PFSK-1 (cell line): Measurements from ENCODE around the gene CCDC85A.

Experiments used
- FOXP2 ChIP-seq: optimal IDR thresholded peaks from 2 replicates; pipeline ENCODE3; 2011; ENCODE audit warnings: borderline replicate concordance, control low read depth, inconsistent platforms; ENCODE audit not compliant: insufficient read depth; ENCODE audit errors: extremely low read length, extremely low read depth
- POLR2AphosphoS5 ChIP-seq: IDR thresholded peaks from 2 replicates; pipeline ENCODE4 v1.6.1; 2012; ENCODE audit warnings: low read depth, mild to moderate bottlenecking, control low read depth, low read length, moderate library complexity
- REST ChIP-seq, 2 experiments: IDR thresholded peaks; 2 replicates each; pipeline versions ENCODE4 v1.6.1 to v1.8.0; 2011 to 2012; ENCODE audit warnings: low read depth in 2 of 2, low read length in 2 of 2, control low read depth in 1 of 2, inconsistent platforms in 1 of 2, mild to moderate bottlenecking in 1 of 2, moderate library complexity in 1 of 2; ENCODE audit not compliant: insufficient read depth in 1 of 2
- SIN3A ChIP-seq: IDR thresholded peaks from 2 replicates; pipeline ENCODE4 v1.6.1; 2012; ENCODE audit warnings: mild to moderate bottlenecking, low read length, moderate library complexity, borderline replicate concordance; ENCODE audit not compliant: insufficient read depth
- TAF1 ChIP-seq: IDR thresholded peaks from 2 replicates; pipeline ENCODE4 v1.6.1; 2012; ENCODE audit warnings: low read length, control low read depth, borderline replicate concordance; ENCODE audit not compliant: insufficient read depth

- TF ChIP-seq TAF1 (no peak), POLR2AphosphoS5 (no peak), SIN3A (no peak), REST (IDR thresholded peaks at IDR 0.05; ENCODE audit: insufficient read depth in 1 of 2, low read depth in 2 of 2, low read length in 2 of 2) (no peak), FOXP2 (no peak)
These were observed 109.2 kb downstream of the CCDC85A start for GRCh38 chr2:56292951-56293350.
